Upper lobe of left lung (tissue), 6 donors: ENCODE results near the gene RNF123. TPM values are rescaled to one million over a fixed set of nuclear protein-coding genes. Genes with fewer than 3 reads are reported as not detected.
A peak's percentile ranks its signal among the peaks of the same experiment; 100 is the strongest.

ENCODE experiments used
- ATAC-seq, 2 donors: fragments of 200-7000 bp; cut with Tn5 transposase; one replicate each; pipeline ENCODE4 v1.9.1; 2022; ENCODE audit warnings: mild to moderate bottlenecking in 2 of 2, moderate library complexity in 2 of 2; ENCODE audit not compliant: low FRiP score in 2 of 2
- DNase-seq, 2 donors: peaks; one replicate each; pipeline ENCODE4 v3.0.0-alpha.2; 2019 to 2020
- H3K27ac ChIP-seq, 4 donors: fragments of 200-600 bp; sonication (generic); one replicate each; pipeline ENCODE4 v1.5.1; 2016 to 2019
- H3K27me3 ChIP-seq, 4 donors: fragments of 200-600 bp; sonication (generic); one replicate each; pipeline ENCODE4 v1.5.1; 2017 to 2019
- H3K36me3 ChIP-seq, 4 donors: fragments of 200-600 bp; sonication (generic); one replicate each; pipeline ENCODE4 v1.5.1; 2016 to 2019
- H3K4me1 ChIP-seq, 4 donors: fragments of 200-600 bp; sonication (generic); one replicate each; pipeline ENCODE4 v1.5.1; 2018 to 2019
- H3K4me3 ChIP-seq, 4 donors: fragments of 200-600 bp; sonication (generic); one replicate each; pipeline ENCODE4 v1.5.1; 2017 to 2019; ENCODE audit warnings: mild to moderate bottlenecking in 2 of 4, moderate library complexity in 1 of 4
- H3K9me3 ChIP-seq, 4 donors: fragments of 200-600 bp; sonication (generic); one replicate each; pipeline ENCODE4 v1.5.1; 2018 to 2019
- CTCF ChIP-seq, 6 experiments: fragments of 450-650 bp in 4 of 6; fragments of 200-600 bp in 2 of 6; sonication (generic) in 2 of 6; IDR thresholded peaks; one replicate each; pipeline ENCODE4 v1.5.1; 2016 to 2019; ENCODE audit warnings: antibody characterized with exemption in 6 of 6
- EP300 ChIP-seq, 4 donors: sonication (generic); formaldehyde crosslinking; IDR thresholded peaks; one replicate each; pipeline ENCODE4 v1.5.1; 2017; ENCODE audit warnings: antibody characterized with exemption in 4 of 4, control low read depth in 2 of 4
- POLR2A ChIP-seq, 4 donors: fragments of 450-650 bp; IDR thresholded peaks; one replicate each; pipeline ENCODE4 v1.5.1; 2016 to 2017; ENCODE audit warnings: antibody characterized with exemption in 4 of 4, mild to moderate bottlenecking in 2 of 4
- POLR2AphosphoS5 ChIP-seq, 2 donors: sonication (generic); formaldehyde crosslinking; IDR thresholded peaks; one replicate each; pipeline ENCODE4 v1.5.1; 2017; ENCODE audit warnings: antibody characterized with exemption in 2 of 2
- WGBS, 2 donors: methylation state at CpG; one replicate each; pipeline ENCODE4 v1.1.5; 2017 to 2018; 5-methylcytosine and 5-hydroxymethylcytosine counted together
- total RNA-seq, 6 donors: library from RNA; depleted of rRNA in 4 of 6; stranded (reverse); fragments of >200 nt in 4 of 6; gene quantifications; one replicate each; pipeline versions ENCODE4 v1.1.0 to v1.2.1, GENCODE V29; 2016 to 2021
- donor health status: DM: no; HTN: no; CAD: no; lungs with moderate emphysema.
- donor health status: DM: no; HTN: yes; CAD: no; lungs with severe emphysema.

RNF123 gene
- total RNA-seq, 6 donors from 2014 or later, result 14.2 to 71.2 (median 42.2) TPM

GRCh38 chr3:49722896-49723295, 33.5 kb downstream of the RNF123 start:
- DNase-seq (peak in 1 of 2 donors; percentile 77), ATAC-seq (no peak)
- peaks cover 12 to 53% (median 32%) of the 10 kb centered on the region in 4 donors for H3K36me3 ChIP-seq
- H3K9me3 ChIP-seq, result no peaks in the 10 kb centered on the region
- H3K4me3 ChIP-seq, result peak overlapping the region; percentile 67 to 94 (median 86)
- TF ChIP-seq POLR2A (IDR thresholded peaks at IDR 0.05) (no peak), EP300 (IDR thresholded peaks at IDR 0.05) (no peak), POLR2AphosphoS5 (IDR thresholded peaks at IDR 0.05) (no peak), CTCF (IDR thresholded peaks at IDR 0.05) (no peak)
- H3K27me3 ChIP-seq, result no peaks in the 10 kb centered on the region
- WGBS, 2 donors, result 57 to 78% methylated on average over 8 of the region's 8 CpGs
- H3K27ac ChIP-seq, result peak overlapping the region; percentile 91 to 96 (median 93)
- H3K4me1 ChIP-seq, result peaks cover 28 to 57% (median 34%) of the 10 kb centered on the region in 4 donors

- TF ChIP-seq POLR2AphosphoS5 (IDR thresholded peaks at IDR 0.05), result no peak
- no peak for TF ChIP-seq POLR2A (IDR thresholded peaks at IDR 0.05)
- TF ChIP-seq CTCF (IDR thresholded peaks at IDR 0.05), result no peak
- no peak for TF ChIP-seq EP300 (IDR thresholded peaks at IDR 0.05)
- H3K27ac ChIP-seq, result peak overlapping the region; percentile 91 to 96 (median 93)
- ATAC-seq, result peak in 1 of 2 donors; percentile 17
- DNase-seq, result peak in 1 of 2 donors; percentile 89
- H3K27me3 ChIP-seq, result no peaks in the 10 kb centered on the region
- WGBS, 2 donors, result 0 to 4% methylated on average over 3 to 8 of the region's 20 CpGs
- peaks cover 28 to 53% (median 34%) of the 10 kb centered on the region in 4 donors for H3K4me1 ChIP-seq
- H3K36me3 ChIP-seq, result peaks cover 15 to 56% (median 34%) of the 10 kb centered on the region in 4 donors
- H3K9me3 ChIP-seq, result no peaks in the 10 kb centered on the region
- peak overlapping the region; percentile 67 to 94 (median 86) for H3K4me3 ChIP-seq
Observed at GRCh38 chr3:49723296-49723627, 33.9 kb downstream of the RNF123 start.

- DNase-seq, result peak; percentile 99
- 0% methylated on average over 7 to 52 of the region's 102 CpGs for WGBS, 2 donors
- Histone ChIP-seq H3K9me3 (no peaks in the 10 kb centered on the region), H3K27me3 (no peaks in the 10 kb centered on the region), H3K4me3 (peak within 1 kb of the TSS; percentile 67 to 94 (median 86)), H3K36me3 (peaks cover 15 to 61% (median 35%) of the 10 kb centered on the region in 4 donors), H3K4me1 (peaks cover 24 to 47% (median 28%) of the 10 kb centered on the region in 4 donors), H3K27ac (peak within 1 kb of the TSS; percentile 91 to 96 (median 93))
- TF ChIP-seq EP300 (IDR thresholded peaks at IDR 0.05) (no peak), CTCF (IDR thresholded peaks at IDR 0.05) (peak in 2 of 6 experiments; percentile 7 to 13), POLR2AphosphoS5 (IDR thresholded peaks at IDR 0.05) (peak; percentile 75), POLR2A (IDR thresholded peaks at IDR 0.05) (peak in 2 of 4 donors; percentile 39 to 87)
- ATAC-seq, result peak; percentile 94 to 95
Observed at GRCh38 chr3:49723628-49724551, 34.5 kb downstream of the RNF123 start, which contains the start of gene GMPPB. Gene GMPPB (minus strand): TSS chr3:49723951. CDS start chr3:49723726, 225 bp downstream.

GRCh38 chr3:49724586-49724985, 35.2 kb downstream of the RNF123 start:
- peak overlapping the region; percentile 30 to 94 (median 76) for H3K4me3 ChIP-seq
- no peaks in the 10 kb centered on the region for H3K9me3 ChIP-seq
- peaks cover 21 to 40% (median 23%) of the 10 kb centered on the region in 4 donors for H3K4me1 ChIP-seq
- TF ChIP-seq POLR2A (IDR thresholded peaks at IDR 0.05), result no peak
- no peak for TF ChIP-seq POLR2AphosphoS5 (IDR thresholded peaks at IDR 0.05)
- TF ChIP-seq EP300 (IDR thresholded peaks at IDR 0.05), result no peak
- no peak for TF ChIP-seq CTCF (IDR thresholded peaks at IDR 0.05)
- WGBS, 2 donors, result 28 to 38% methylated on average over 5 to 6 of the region's 6 CpGs
- no peak for ATAC-seq
- DNase-seq, result peak in 1 of 2 donors; percentile 34
- H3K36me3 ChIP-seq, result peaks cover 15 to 66% (median 36%) of the 10 kb centered on the region in 4 donors
- peak overlapping the region; percentile 84 to 96 (median 92) for H3K27ac ChIP-seq
- no peaks in the 10 kb centered on the region for H3K27me3 ChIP-seq
